Nephron progenitor cell (in vitro differentiated cells): ENCODE data around the gene CELF1.

Experiments used
- DNase-seq: peaks from one replicate; pipeline ENCODE4 v3.0.0; 2021
- H3K27ac Mint-ChIP-seq: 2 replicates; pipeline ENCODE4 v1.8.0; 2021; ENCODE audit warnings: mild to moderate bottlenecking, moderate library complexity, mixed read lengths
- H3K27me3 Mint-ChIP-seq: 2 replicates; pipeline ENCODE4 v1.8.0; 2021; ENCODE audit warnings: mild to moderate bottlenecking, low read depth, mixed read lengths; ENCODE audit not compliant: poor library complexity
- H3K36me3 Mint-ChIP-seq: 2 replicates; pipeline ENCODE4 v1.8.0; 2021; ENCODE audit warnings: low read depth, mixed read lengths
- H3K4me1 Mint-ChIP-seq: 2 replicates; pipeline ENCODE4 v1.8.0; 2021; ENCODE audit warnings: mixed read lengths
- H3K4me3 Mint-ChIP-seq: 2 replicates; pipeline ENCODE4 v1.8.0; 2021; ENCODE audit warnings: mild to moderate bottlenecking, moderate library complexity, mixed read lengths
- H3K9me3 Mint-ChIP-seq: 2 replicates; pipeline ENCODE4 v1.8.0; 2021; ENCODE audit warnings: mild to moderate bottlenecking, moderate library complexity, mixed read lengths
- TF ChIP-seq, protein P1 (sequence below): fragments of 200-600 bp; sonication (generic); IDR thresholded peaks from 2 replicates; pipeline ENCODE4 v1.5.0; 2021; ENCODE audit warnings: antibody characterized with exemption

CELF1 gene

DNA sequence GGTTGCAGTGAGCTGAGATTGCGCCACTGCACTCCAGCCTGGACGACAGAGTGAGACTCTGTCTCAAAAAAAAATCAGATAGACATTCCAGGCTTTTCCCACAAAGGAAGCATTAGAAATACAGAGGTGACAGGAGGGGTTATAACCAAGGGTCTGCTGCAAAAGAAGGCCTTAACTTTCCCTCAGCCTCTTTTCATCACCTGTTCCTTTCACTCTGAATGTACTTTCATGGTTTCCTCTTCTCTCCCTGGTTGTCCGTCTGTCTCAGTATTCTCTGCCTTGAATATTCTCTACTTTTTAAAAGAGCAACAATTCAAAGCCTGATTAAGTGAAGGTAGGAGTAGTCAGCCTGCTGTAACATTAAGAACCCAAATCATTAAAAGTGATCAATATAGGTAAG, 50.2 kb downstream of the CELF1 start:
- DNase-seq: no peak
- peaks cover 62% of the 10 kb centered on the region for H3K4me1 Mint-ChIP-seq
- H3K27me3 Mint-ChIP-seq: no peaks in the 10 kb centered on the region
- H3K4me3 Mint-ChIP-seq: no peak overlapping the region
- H3K27ac Mint-ChIP-seq: peak overlapping the region; percentile 64
- TF ChIP-seq, protein P1, sequence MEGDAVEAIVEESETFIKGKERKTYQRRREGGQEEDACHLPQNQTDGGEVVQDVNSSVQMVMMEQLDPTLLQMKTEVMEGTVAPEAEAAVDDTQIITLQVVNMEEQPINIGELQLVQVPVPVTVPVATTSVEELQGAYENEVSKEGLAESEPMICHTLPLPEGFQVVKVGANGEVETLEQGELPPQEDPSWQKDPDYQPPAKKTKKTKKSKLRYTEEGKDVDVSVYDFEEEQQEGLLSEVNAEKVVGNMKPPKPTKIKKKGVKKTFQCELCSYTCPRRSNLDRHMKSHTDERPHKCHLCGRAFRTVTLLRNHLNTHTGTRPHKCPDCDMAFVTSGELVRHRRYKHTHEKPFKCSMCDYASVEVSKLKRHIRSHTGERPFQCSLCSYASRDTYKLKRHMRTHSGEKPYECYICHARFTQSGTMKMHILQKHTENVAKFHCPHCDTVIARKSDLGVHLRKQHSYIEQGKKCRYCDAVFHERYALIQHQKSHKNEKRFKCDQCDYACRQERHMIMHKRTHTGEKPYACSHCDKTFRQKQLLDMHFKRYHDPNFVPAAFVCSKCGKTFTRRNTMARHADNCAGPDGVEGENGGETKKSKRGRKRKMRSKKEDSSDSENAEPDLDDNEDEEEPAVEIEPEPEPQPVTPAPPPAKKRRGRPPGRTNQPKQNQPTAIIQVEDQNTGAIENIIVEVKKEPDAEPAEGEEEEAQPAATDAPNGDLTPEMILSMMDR: no peak
- H3K36me3 Mint-ChIP-seq: peaks cover 39% of the 10 kb centered on the region
- no peaks in the 10 kb centered on the region for H3K9me3 Mint-ChIP-seq

DNA sequence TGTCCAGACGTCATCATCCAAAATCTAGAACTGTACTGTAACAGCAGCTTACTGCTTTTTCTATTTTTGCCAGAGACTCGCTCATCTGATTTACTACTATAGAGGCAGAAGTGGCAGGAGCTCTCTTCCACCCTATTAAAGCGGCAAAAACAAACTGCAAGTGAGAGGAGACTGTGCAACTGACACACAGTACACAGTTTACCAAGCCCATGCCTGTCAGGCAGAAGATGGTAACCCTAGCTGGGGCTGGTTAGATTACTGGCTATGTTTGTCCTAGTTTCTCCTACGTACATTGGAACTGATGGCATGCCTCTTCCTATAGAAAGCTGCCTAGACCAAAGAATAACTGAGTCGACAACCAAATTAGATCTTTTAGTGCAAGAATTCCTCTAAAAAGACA, 51.8 kb downstream of the CELF1 start:
- H3K4me3 Mint-ChIP-seq: no peak overlapping the region
- peak overlapping the region; percentile 83 for H3K27ac Mint-ChIP-seq
- H3K36me3 Mint-ChIP-seq: peaks cover 27% of the 10 kb centered on the region
- TF ChIP-seq, protein P1: no peak
- no peaks in the 10 kb centered on the region for H3K9me3 Mint-ChIP-seq
- DNase-seq: no peak
- H3K27me3 Mint-ChIP-seq: no peaks in the 10 kb centered on the region
- H3K4me1 Mint-ChIP-seq: peaks cover 47% of the 10 kb centered on the region

DNA sequence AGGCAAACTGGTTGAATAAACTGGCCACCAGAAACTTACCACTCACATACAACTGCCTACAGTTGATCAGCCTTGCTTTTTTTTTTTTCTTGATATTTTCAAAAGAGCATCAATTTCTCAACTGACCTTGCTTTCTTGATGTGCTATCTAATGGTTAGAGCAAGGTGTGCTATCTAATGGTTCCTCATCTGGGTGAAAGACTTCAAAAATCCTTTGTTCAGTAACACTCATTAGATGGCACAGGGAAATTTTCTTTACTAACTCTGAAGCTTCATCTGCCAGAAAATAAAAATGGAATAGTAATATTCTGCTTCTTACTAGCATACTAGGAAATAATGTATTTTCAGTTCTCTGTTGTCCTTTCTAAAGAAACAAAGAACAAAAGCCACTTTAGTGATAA, 52.8 kb downstream of the CELF1 start:
- Mint-ChIP-seq H3K27ac (peak overlapping the region; percentile 24), H3K27me3 (no peaks in the 10 kb centered on the region), H3K36me3 (peaks cover 25% of the 10 kb centered on the region), H3K4me3 (no peak overlapping the region), H3K9me3 (no peaks in the 10 kb centered on the region), H3K4me1 (peaks cover 46% of the 10 kb centered on the region)
- DNase-seq: no peak
- TF ChIP-seq, protein P1: no peak

DNA sequence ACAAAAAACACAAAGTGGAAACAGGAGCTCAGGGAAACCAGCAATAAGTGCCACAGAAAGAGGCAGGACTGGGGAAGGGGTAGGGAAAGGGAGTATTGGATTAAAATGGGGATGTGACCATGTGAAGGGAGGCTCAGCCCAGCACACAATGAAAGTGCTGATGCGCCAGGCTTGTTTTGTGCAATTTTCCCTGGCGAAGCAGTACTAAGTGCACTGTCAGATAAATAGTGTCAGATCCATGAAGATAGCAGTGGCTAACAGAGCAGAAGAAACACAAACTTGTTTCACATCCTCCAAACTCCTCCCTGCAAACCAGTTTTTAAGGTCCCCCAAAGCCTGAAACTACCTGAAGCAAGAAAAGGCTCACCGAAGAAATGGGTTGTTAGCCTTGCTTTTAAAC, 53.3 kb downstream of the CELF1 start:
- Mint-ChIP-seq H3K27ac (peak overlapping the region; percentile 88), H3K9me3 (no peaks in the 10 kb centered on the region), H3K4me1 (peaks cover 42% of the 10 kb centered on the region), H3K27me3 (no peaks in the 10 kb centered on the region), H3K36me3 (peaks cover 21% of the 10 kb centered on the region), H3K4me3 (no peak overlapping the region)
- TF ChIP-seq, protein P1: no peak
- DNase-seq: no peak

DNA sequence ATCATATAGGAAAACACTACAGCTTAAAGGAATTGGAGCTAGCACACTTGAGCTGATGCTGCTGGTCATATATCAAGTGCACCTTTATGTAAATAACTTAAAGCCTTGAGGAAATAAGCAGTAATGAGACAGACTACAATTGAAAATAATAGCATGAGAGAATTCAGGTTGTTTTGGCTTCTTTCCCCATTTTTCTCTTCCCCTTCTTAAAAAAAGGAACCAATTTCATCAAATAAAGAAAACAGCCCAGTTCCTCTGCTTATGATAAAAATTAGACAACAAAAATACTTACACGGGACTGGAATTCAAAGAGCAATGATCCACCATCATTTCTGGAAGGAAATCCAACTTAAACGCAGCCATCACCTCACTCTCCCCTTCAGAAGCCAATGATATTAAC, 53.8 kb downstream of the CELF1 start:
- TF ChIP-seq, protein P1: no peak
- Mint-ChIP-seq H3K4me3 (no peak overlapping the region), H3K27me3 (no peaks in the 10 kb centered on the region)

DNA sequence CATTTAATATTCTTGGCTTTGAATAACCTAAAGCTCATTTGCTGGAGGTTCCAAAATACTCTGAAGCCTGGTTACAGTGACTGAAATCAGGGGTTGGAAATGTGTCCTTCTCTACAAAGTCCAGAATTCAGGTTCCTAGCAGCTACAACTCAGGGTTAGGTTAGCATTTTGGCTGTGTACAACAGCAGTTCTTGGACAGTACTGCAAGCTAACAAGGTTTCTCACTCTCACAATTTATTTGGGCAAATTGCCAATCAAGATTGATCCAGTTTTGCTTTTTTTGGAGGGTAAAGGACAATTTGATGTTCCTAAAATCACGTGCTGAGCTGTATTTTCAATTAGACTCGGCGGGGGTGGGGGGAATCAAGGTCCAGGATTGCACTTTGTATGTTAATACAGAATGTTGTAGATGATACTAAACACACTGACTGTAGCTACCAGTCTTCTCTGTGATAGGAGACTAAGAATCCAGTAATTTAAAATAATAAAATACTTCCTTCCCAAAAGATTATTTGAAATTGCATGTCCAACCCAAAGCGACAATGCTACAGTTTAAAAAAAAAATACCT, 54.3 kb downstream of the CELF1 start:
- DNase-seq: no peak
- Mint-ChIP-seq H3K27me3 (no peaks in the 10 kb centered on the region), H3K9me3 (no peaks in the 10 kb centered on the region), H3K4me1 (peaks cover 38% of the 10 kb centered on the region), H3K4me3 (no peak overlapping the region), H3K27ac (peak overlapping the region; percentile 88), H3K36me3 (peaks cover 26% of the 10 kb centered on the region)
- TF ChIP-seq, protein P1: no peak

More for the DNA sequence above, 53.8 kb downstream of the CELF1 start:
- Mint-ChIP-seq H3K9me3 (no peaks in the 10 kb centered on the region), H3K4me1 (peaks cover 42% of the 10 kb centered on the region), H3K27ac (peak overlapping the region; percentile 88), H3K36me3 (peaks cover 26% of the 10 kb centered on the region)
- no peak for DNase-seq
